DND-41 (cell line): ENCODE data around the gene NCF2.

Experiments used
- ATAC-seq: fragments of 200-7000 bp; cut with Tn5 transposase; 3 replicates; pipeline ENCODE4 v1.9.1; 2021; ENCODE audit warnings: low read depth; ENCODE audit not compliant: insufficient read depth
- DNase-seq: peaks from one replicate; pipeline ENCODE4 v3.0.0-alpha.2; 2020
- H2AFZ ChIP-seq: 2 replicates; pipeline ENCODE4 v1.6.0; 2012; ENCODE audit warnings: low read depth, low read length
- H3K27ac ChIP-seq: 2 replicates; pipeline ENCODE4 v1.5.1; 2012; ENCODE audit warnings: low read length, inconsistent platforms
- H3K27me3 ChIP-seq: fragments of 200-600 bp; sonication (generic); 2 replicates; pipeline ENCODE4 v1.6.0; 2012; ENCODE audit warnings: low read length, mild to moderate bottlenecking, inconsistent platforms; ENCODE audit not compliant: insufficient read depth, poor library complexity
- H3K36me3 ChIP-seq: 2 replicates; pipeline ENCODE4 v1.5.1; 2012; ENCODE audit warnings: low read length, inconsistent platforms; ENCODE audit not compliant: insufficient read depth
- H3K4me1 ChIP-seq: 2 replicates; pipeline ENCODE4 v1.5.1; 2012; ENCODE audit warnings: mild to moderate bottlenecking, low read length; ENCODE audit not compliant: insufficient read depth
- H3K4me2 ChIP-seq: 2 replicates; pipeline ENCODE4 v1.6.0; 2012; ENCODE audit warnings: mild to moderate bottlenecking, moderate library complexity, low read length, inconsistent platforms; ENCODE audit not compliant: insufficient read depth
- H3K4me3 ChIP-seq, 2 experiments: fragments of 200-600 bp in 1 of 2; shearing (Covaris generic) in 1 of 2; 2 replicates each; pipeline ENCODE4 v1.5.1; 2012 to 2016; ENCODE audit warnings: inconsistent platforms in 2 of 2, low read length in 2 of 2, mild to moderate bottlenecking in 2 of 2, low read depth in 1 of 2, moderate library complexity in 1 of 2
- H3K79me2 ChIP-seq: 2 replicates; pipeline ENCODE4 v1.6.0; 2012; ENCODE audit warnings: low read length, inconsistent platforms; ENCODE audit not compliant: insufficient read depth
- H3K9ac ChIP-seq: 2 replicates; pipeline ENCODE4 v1.6.0; 2012; ENCODE audit warnings: low read depth, mild to moderate bottlenecking, inconsistent platforms, low read length, moderate library complexity
- H3K9me3 ChIP-seq: 2 replicates; pipeline ENCODE4 v1.5.1; 2012; ENCODE audit warnings: low read length, moderate library complexity, mild to moderate bottlenecking, inconsistent platforms; ENCODE audit not compliant: insufficient read depth, severe bottlenecking
- H4K20me1 ChIP-seq: 2 replicates; pipeline ENCODE4 v1.6.0; 2012; ENCODE audit warnings: low read length; ENCODE audit not compliant: insufficient read depth
- EZH2 ChIP-seq: IDR thresholded peaks from 3 replicates; pipeline ENCODE4 v1.6.1; 2012; ENCODE audit warnings: borderline replicate concordance, low read depth, mild to moderate bottlenecking, moderate library complexity, low read length, inconsistent platforms; ENCODE audit not compliant: severe bottlenecking
- TF ChIP-seq, protein P1 (sequence below): IDR thresholded peaks from 2 replicates; pipeline ENCODE4 v1.5.1; 2012; ENCODE audit warnings: borderline replicate concordance, low read length, moderate library complexity, mild to moderate bottlenecking; ENCODE audit not compliant: poor library complexity, severe bottlenecking; ENCODE audit errors: extremely low read depth

NCF2 gene

DNA sequence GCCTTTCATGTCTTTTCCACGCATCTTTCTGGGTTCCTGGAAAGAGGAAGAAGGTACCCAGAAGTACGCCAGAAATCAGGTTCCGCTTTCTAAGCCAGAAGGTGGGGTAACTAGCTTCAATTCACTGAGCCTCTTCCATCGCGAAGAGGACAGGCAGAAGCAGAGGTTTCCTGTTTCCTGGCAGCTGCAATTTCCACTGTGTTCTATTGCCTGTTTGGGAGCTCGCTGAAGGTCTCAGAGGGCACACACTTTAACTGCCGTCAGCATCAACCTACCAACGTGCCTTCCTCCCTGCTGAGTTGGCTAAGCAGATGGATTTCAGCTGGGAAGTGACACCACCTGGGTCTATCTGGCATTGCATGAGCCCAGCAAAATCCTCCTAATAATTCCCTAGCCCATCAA, 10.0 kb downstream of the NCF2 start:
- peak; percentile 84 for DNase-seq
- peak overlapping the region; percentile 69 for H2AFZ ChIP-seq

DNA sequence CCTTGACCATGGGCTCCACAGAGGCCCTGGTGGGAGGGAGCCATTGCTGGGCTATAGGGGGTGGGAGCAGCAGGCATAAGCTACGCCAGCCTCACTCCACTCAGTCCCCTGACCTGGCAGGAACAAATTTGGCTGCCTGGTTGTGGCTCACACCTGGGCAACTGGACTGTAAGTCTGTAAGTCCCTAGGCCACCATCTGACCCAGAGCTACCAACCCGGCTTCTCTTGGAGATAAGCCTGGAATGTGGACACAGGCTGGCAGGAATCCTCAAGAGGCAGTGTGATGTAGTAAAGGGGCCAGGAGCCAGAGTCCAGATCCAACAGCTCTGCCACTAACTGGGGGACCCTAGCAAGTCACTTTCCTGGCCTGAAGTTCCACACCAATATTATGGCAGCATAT, 11.4 kb downstream of the NCF2 start:
- ATAC-seq (no peak), DNase-seq (no peak)
- H3K9me3 ChIP-seq, result no peaks in the 10 kb centered on the region
- no peaks in the 10 kb centered on the region for H4K20me1 ChIP-seq
- 0 out of 2 replicates have a peak overlapping the region, but pooled peaks have one; percentile 51 for H3K27ac ChIP-seq
- TF ChIP-seq EZH2, result no peak
- TF ChIP-seq, protein P1, sequence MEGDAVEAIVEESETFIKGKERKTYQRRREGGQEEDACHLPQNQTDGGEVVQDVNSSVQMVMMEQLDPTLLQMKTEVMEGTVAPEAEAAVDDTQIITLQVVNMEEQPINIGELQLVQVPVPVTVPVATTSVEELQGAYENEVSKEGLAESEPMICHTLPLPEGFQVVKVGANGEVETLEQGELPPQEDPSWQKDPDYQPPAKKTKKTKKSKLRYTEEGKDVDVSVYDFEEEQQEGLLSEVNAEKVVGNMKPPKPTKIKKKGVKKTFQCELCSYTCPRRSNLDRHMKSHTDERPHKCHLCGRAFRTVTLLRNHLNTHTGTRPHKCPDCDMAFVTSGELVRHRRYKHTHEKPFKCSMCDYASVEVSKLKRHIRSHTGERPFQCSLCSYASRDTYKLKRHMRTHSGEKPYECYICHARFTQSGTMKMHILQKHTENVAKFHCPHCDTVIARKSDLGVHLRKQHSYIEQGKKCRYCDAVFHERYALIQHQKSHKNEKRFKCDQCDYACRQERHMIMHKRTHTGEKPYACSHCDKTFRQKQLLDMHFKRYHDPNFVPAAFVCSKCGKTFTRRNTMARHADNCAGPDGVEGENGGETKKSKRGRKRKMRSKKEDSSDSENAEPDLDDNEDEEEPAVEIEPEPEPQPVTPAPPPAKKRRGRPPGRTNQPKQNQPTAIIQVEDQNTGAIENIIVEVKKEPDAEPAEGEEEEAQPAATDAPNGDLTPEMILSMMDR, result no peak
- no peak overlapping the region for H3K4me3 ChIP-seq
- no peaks in the 10 kb centered on the region for H3K27me3 ChIP-seq
- H3K9ac ChIP-seq, result no peak overlapping the region
- no peaks in the 10 kb centered on the region for H3K36me3 ChIP-seq
- H3K4me1 ChIP-seq, result peaks cover 17% of the 10 kb centered on the region
- H2AFZ ChIP-seq, result peak overlapping the region; percentile 1; the same call in 1 of the 2 replicates
- H3K4me2 ChIP-seq, result no peak overlapping the region
- H3K79me2 ChIP-seq, result no peaks in the 10 kb centered on the region

More for the DNA sequence above, 10.0 kb downstream of the NCF2 start:
- H3K4me2 ChIP-seq, result peak overlapping the region; percentile 65
- no peak for TF ChIP-seq EZH2
- TF ChIP-seq, protein P1, result peak; percentile 62
- no peaks in the 10 kb centered on the region for H3K79me2 ChIP-seq
- peak overlapping the region in 1 of 2 experiments; percentile 41; a peak in 2 of 4 replicates for H3K4me3 ChIP-seq
- peak; percentile 94 for ATAC-seq
- H3K9ac ChIP-seq, result peak overlapping the region; percentile 41
- H3K9me3 ChIP-seq, result no peaks in the 10 kb centered on the region
- peak overlapping the region; percentile 82 for H3K27ac ChIP-seq
- no peaks in the 10 kb centered on the region for H3K36me3 ChIP-seq
- H3K4me1 ChIP-seq, result peaks cover 17% of the 10 kb centered on the region
- no peaks in the 10 kb centered on the region for H3K27me3 ChIP-seq
- H4K20me1 ChIP-seq, result no peaks in the 10 kb centered on the region

DNA sequence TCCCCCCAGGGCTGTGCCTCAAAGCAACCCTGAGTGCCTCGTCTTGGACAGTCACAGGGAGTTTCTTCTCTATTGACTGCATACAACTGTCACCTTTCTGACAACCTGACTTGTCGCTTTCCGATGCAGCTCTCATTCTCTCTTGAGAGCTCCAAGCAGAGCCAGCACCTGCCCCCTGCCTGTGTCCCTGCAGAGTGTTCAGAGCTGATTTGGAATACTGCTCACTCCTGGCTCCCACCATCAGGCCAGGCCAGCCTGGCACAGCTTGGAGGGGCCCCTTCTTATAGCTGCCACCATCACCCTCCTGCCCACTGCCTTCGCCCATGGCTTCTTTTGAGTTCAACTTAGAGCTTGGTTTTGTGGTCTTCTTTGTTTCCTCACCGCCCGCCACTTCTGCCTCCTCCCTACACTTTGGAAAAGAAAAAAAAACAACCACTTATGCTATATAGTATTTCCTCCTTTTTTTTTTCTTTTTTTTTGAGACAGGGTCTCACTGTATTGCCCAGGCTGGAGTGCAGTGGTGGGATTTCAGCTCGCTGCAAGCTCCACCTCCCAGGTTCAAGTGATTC, 12.3 kb downstream of the NCF2 start:
- TF ChIP-seq, protein P1, result no peak
- no peak for TF ChIP-seq EZH2

More for the DNA sequence above, 12.3 kb downstream of the NCF2 start:
- Histone ChIP-seq H3K27ac (no peak overlapping the region), H3K9me3 (no peaks in the 10 kb centered on the region), H3K79me2 (no peaks in the 10 kb centered on the region), H3K4me1 (peaks cover 17% of the 10 kb centered on the region), H3K27me3 (no peaks in the 10 kb centered on the region), H3K4me3 (no peak overlapping the region), H3K36me3 (no peaks in the 10 kb centered on the region), H4K20me1 (no peaks in the 10 kb centered on the region), H3K9ac (no peak overlapping the region), H3K4me2 (no peak overlapping the region), H2AFZ (no peak overlapping the region)
- DNase-seq, result peak; percentile 29
- ATAC-seq, result peak; percentile 25; the same call in 1 of the 3 replicates
